Adrenal gland (tissue), 12 donors: Measurements from ENCODE around the gene AVL9. TPM values are rescaled to one million over a fixed set of nuclear protein-coding genes. Genes with fewer than 3 reads are reported as not detected.

Experiments used
- DNase-seq, 7 donors: peaks; one replicate each; pipeline ENCODE4 v3.0.0-alpha.2; 2019 to 2020
- H3K27ac ChIP-seq, 5 donors: fragments of 200-600 bp; sonication (generic) in 4 of 5; 1 replicate in 3 of 5; 2 replicates in 2 of 5; pipeline versions ENCODE4 v1.5.1 to v1.8.0; 2016 to 2020; ENCODE audit warnings: mild to moderate bottlenecking in 1 of 5
- H3K27me3 ChIP-seq: fragments of 200-600 bp; 2 replicates; pipeline ENCODE4 v1.8.0; 2021
- H3K36me3 ChIP-seq, 2 donors: fragments of 200-600 bp; replicated peaks in 1 of 2; 1 replicate in 1 of 2; 2 replicates in 1 of 2; pipeline versions ENCODE4 v1.5.1 to v1.8.0; 2018 to 2022
- H3K4me1 ChIP-seq, 2 donors: fragments of 200-600 bp; replicated peaks in 1 of 2; 1 replicate in 1 of 2; 2 replicates in 1 of 2; pipeline versions ENCODE4 v1.5.1 to v1.8.0; 2018 to 2021
- H3K4me3 ChIP-seq, 4 donors: fragments of 200-600 bp; sonication (generic) in 3 of 4; one replicate each; pipeline ENCODE4 v1.5.1; 2016 to 2018
- H3K9me3 ChIP-seq, 3 donors: fragments of 200-600 bp; sonication (generic) in 1 of 3; replicated peaks in 1 of 3; 1 replicate in 2 of 3; 2 replicates in 1 of 3; pipeline versions ENCODE4 v1.5.1 to v1.8.0; 2016 to 2021
- CTCF ChIP-seq, 6 experiments: fragments of 450-650 bp in 4 of 6; fragments of 200-600 bp in 2 of 6; sonication (generic) in 1 of 6; IDR thresholded peaks; 1 replicate in 5 of 6; 2 replicates in 1 of 6; pipeline versions ENCODE4 v1.5.1 to v1.8.0; 2016 to 2021; ENCODE audit warnings: antibody characterized with exemption in 6 of 6, mild to moderate bottlenecking in 2 of 6, moderate library complexity in 1 of 6
- POLR2A ChIP-seq, 2 donors: fragments of 450-650 bp; IDR thresholded peaks; one replicate each; pipeline ENCODE4 v1.6.1; 2017; ENCODE audit warnings: antibody characterized with exemption in 2 of 2, mild to moderate bottlenecking in 2 of 2, moderate library complexity in 1 of 2
- WGBS, 4 donors: extraction: QIAGEN DNeasy Blood & Tissue Kit in 2 of 4; methylation state at CpG; one replicate each; pipeline versions ENCODE4 v1.1.5 to v1.1.7; 2013 to 2017; 5-methylcytosine and 5-hydroxymethylcytosine counted together
- intact Hi-C, 2 donors: fragments of 100-400 bp; cut with DNase I; formaldehyde crosslinking; loops; one replicate each; pipeline versions ENCODE4 v1.14.1 to v1.15.0; 2022 to 2023
- polyA plus RNA-seq, 3 donors: library from polyadenylated mRNA; stranded (reverse); fragments of 200-250 nt in 2 of 3; fragments of 350-450 nt in 1 of 3; fragmentation: Illumina TruSeq in 1 of 3; extraction: RNeasy Lipid Tissue Mini Kit (QIAGEN cat#74804) in 1 of 3; gene quantifications; one replicate each; pipeline ENCODE4 v1.2.3, GENCODE V29; 2013 to 2014
- total RNA-seq, 9 donors: library from RNA; depleted of rRNA in 4 of 9; stranded (reverse); fragments of >200 nt in 4 of 9; fragments of 120-200 nt in 1 of 9; fragmentation: NEBNext Ultra II Directional in 1 of 9; extraction: Animal tissue kit (Norgen Biotek cat#: 25700) in 1 of 9; gene quantifications; one replicate each; pipeline versions ENCODE4 v1.1.0 to v1.2.4, GENCODE V29; 2013 to 2023
- donor health status: healthy with polysubstance abuse.
- donor health status: Bipolar disorder and iron deficiency.
- donor health status: DM: yes; HTN: yes; CAD: no.
- donor health status: DM: no; HTN: no; CAD: no.
- donor health status: DM: no; HTN: no; CAD: no.
- donor health status: DM: yes; HTN: yes; CAD: no.

Gene AVL9
- total and polyA plus RNA-seq, 12 donors: 8.6 to 53.9 (median 22.7) TPM

GRCh38 chr7:32533276-32534029 lies 38.2 kb downstream of the AVL9 start:
- TF ChIP-seq CTCF (IDR thresholded peaks at IDR 0.05) (no peak), POLR2A (IDR thresholded peaks at IDR 0.05) (no peak)
- no peak overlapping the region for H3K4me3 ChIP-seq
- no peak for DNase-seq
- no peak overlapping the region for H3K27ac ChIP-seq
- H3K27me3 ChIP-seq: no peaks in the 10 kb centered on the region
- H3K4me1 ChIP-seq: peaks cover 9 to 15% of the 10 kb centered on the region in 2 donors
- intact Hi-C loops: no loop called here
- no peaks in the 10 kb centered on the region for H3K9me3 ChIP-seq
- 66 to 75% (median 70%) methylated on average over 8 of the region's 8 CpGs for WGBS, 4 donors
- no peaks in the 10 kb centered on the region for H3K36me3 ChIP-seq

- no peaks in the 10 kb centered on the region for H3K27me3 ChIP-seq
- no peak for TF ChIP-seq POLR2A (IDR thresholded peaks at IDR 0.05)
- no peak for TF ChIP-seq CTCF (IDR thresholded peaks at IDR 0.05)
- no peaks in the 10 kb centered on the region for H3K9me3 ChIP-seq
- intact Hi-C loops: no loop called here
- H3K4me1 ChIP-seq: peaks cover 6 to 9% of the 10 kb centered on the region in 2 donors
- WGBS, 4 donors: 68 to 93% (median 80%) methylated on average over 4 of the region's 4 CpGs
- H3K4me3 ChIP-seq: no peak overlapping the region
- H3K27ac ChIP-seq: no peak overlapping the region
- no peaks in the 10 kb centered on the region for H3K36me3 ChIP-seq
- DNase-seq: no peak
These were observed 39.9 kb downstream of the AVL9 start for GRCh38 chr7:32535162-32535702.

- DNase-seq: no peak
- WGBS, 4 donors: 93 to 96% (median 94%) methylated on average over 2 of the region's 2 CpGs
- Histone ChIP-seq H3K27ac (no peak overlapping the region), H3K27me3 (no peaks in the 10 kb centered on the region), H3K36me3 (no peaks in the 10 kb centered on the region), H3K9me3 (no peaks in the 10 kb centered on the region), H3K4me3 (no peak overlapping the region), H3K4me1 (peaks cover 6 to 9% of the 10 kb centered on the region in 2 donors)
- intact Hi-C loops: no loop called here
- TF ChIP-seq CTCF (IDR thresholded peaks at IDR 0.05) (no peak), POLR2A (IDR thresholded peaks at IDR 0.05) (no peak)
These were observed 40.7 kb downstream of the AVL9 start for GRCh38 chr7:32536016-32536415.

GRCh38 chr7:32536585-32536984 lies 41.3 kb downstream of the AVL9 start:
- Histone ChIP-seq H3K27me3 (no peaks in the 10 kb centered on the region), H3K27ac (no peak overlapping the region), H3K36me3 (no peaks in the 10 kb centered on the region), H3K4me3 (no peak overlapping the region), H3K9me3 (no peaks in the 10 kb centered on the region), H3K4me1 (peaks cover 6 to 9% of the 10 kb centered on the region in 2 donors)
- no peak for TF ChIP-seq CTCF (IDR thresholded peaks at IDR 0.05)
- no peak for TF ChIP-seq POLR2A (IDR thresholded peaks at IDR 0.05)
- 0 to 27% (median 17%) methylated on average over 1 of the region's 1 CpG for WGBS, 4 donors
- intact Hi-C loops: no loop called here
- peak in 1 of 7 donors; percentile 11 for DNase-seq
